Stimulated activated CD4-positive, alpha-beta T cell treated with anti-CD3 and anti-CD28 coated beads, Interleukin-2, amount 100 ng/mL, for 48 hours (primary cell): ENCODE measurements around the gene ASCC2.

ENCODE experiments used
- DNase-seq, 2 donors: peaks; one replicate each; pipeline ENCODE4 v3.0.0-alpha.2; 2020

Gene ASCC2

DNA sequence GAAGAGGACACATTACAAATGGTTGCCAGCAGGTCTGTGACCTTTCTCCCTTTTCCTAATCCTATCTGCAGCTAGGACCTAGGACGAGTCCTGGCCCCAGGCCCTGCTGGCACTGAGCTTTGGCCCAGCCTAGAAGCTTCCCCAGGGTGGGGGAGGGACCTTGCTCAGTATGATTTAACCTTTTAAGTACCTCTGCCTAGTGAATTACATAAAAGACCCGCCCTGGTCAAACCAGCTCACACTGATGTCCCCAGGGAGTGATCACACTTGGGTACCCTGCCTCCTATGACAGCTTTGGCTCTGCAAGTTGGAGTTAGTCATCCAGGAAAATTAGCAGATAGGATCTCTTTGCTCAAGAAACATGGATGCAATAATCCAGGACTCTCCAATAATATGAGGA lies 21.9 kb downstream of the ASCC2 start:
- DNase-seq: no peak

DNA sequence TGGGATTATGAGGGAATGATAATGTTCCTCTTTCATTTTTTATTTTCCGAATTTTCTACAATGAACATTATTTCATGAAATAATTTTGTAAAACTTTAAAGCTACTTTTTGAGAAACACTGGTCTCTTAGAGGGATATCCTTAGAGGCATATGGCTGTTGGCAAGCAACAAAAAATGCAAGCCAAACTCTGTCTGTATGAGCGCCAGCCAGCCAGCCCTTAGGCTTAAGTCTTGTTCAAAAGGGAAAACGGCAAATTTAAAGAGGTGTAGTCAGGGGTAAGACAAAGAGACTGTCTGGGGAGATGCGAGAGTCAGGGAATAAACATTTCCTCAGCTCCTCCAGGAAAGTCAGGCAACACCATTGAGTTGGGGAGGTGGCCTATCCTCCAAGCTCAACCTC lies 22.5 kb downstream of the ASCC2 start:
- DNase-seq: no peak

DNA sequence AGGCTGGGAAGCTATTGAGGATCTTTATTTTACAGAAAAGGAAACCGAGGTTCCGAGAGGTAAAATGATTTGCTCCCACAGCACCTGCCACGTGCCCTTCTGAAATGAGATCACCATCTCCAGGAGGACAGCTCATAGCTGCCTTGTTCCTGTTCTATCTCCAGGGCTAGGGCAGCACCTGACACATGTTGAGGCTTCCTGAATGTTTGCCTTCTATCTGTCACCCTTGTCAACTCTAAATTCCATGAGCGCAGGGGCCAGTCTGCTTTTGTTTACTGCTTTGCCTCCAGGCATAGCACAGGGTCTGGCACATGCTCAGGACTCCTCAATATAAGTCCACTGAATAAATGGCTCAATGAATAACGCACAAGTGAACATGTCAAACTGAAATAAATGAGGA lies 24.1 kb downstream of the ASCC2 start:
- no peak for DNase-seq

DNA sequence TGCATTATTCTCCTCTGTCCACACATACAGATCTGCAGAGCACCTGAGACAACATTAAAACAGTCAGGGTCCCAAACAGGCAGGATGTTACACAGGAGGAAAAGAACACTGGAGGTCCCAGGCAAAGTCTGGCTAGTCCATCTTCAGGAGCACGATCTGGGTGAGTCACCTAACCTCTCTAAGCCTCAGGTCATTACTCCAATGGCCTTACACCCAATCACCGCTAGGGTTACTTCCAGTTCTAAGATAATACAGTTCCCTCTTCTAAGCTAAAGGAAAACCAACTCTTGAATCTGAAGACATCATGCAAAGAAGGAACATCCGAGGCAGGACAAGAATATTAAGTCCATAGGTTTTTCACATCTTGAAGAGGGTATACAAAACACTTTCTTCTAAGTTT lies 24.5 kb downstream of the ASCC2 start:
- no peak for DNase-seq

DNA sequence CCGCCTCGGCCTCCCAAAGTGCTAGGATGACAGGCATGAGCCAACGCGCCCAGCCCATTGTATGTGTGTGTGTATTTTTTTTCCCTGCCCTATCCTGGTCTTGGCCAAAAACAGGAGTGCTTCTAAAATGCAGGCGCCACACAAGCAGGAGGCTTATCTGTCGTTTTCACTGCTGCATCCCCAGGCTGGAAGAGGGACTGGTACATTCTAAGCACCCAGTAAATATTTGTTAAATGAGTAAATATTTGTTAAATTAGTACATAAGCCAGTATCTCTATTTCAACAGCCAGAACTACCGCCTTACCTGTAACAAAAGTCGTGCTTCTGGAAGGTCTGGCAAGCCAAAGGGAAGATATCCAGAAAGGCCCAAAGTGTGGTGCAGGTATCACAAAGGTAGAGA lies 24.9 kb downstream of the ASCC2 start:
- DNase-seq: no peak

DNA sequence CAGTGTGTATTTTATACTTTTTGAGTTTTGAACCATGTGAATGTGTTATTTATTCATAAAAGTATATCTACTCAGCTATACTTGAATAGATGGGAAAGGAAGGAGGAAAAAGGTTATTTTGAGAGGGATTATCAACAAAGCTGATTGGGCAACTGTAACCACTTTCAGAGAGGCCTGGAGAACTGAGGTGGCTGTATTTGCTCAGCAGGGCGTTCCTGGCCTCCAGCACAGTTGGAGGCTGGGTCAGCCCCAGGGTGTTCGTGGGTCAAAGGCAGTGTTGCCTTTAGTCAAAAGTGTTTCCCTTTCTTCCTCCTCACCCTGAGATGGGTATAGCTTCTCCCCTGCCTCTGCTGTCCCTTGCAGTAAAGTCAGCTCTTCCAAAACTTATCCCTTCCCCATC lies 26.7 kb downstream of the ASCC2 start:
- DNase-seq: no peak

DNA sequence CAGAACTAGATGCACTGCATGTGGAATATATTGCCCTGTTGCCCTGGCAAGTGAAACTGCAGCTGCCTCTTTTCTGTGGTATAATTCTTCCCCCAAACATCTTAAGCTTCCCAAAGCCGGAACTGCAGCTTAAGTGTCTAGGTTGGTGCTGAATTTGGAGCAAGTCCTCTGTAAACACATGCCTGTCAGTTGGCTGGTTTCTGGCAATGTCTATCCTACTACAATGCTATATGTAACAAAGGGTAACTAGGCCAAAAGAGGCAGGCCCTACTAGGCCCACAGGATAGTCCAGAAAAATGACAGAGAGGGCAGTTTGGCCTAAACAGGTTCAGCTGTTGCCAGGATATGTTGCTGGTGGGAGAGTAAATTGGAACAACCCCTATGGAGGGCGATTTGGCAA lies 27.9 kb downstream of the ASCC2 start:
- no peak for DNase-seq

DNA sequence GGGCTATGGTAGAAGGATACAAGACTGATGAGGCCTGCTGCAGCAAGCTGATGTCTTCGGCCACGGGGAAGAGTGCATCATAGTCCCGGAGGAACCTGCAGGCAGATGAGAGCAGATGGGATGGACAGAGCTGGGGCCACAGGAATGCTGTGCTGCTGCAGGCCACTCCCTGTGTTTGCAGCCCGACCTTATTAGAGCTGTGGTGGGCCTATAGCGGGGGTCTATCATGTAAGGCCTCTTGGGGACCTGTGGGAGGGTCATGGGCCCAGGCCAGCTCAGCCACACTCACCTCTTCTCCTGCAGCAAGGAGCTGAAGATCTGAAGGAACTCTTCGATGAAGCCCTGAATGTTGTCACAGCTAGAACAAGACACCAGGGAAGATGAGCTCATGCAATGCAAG lies 31.9 kb downstream of the ASCC2 start:
- DNase-seq: no peak

DNA sequence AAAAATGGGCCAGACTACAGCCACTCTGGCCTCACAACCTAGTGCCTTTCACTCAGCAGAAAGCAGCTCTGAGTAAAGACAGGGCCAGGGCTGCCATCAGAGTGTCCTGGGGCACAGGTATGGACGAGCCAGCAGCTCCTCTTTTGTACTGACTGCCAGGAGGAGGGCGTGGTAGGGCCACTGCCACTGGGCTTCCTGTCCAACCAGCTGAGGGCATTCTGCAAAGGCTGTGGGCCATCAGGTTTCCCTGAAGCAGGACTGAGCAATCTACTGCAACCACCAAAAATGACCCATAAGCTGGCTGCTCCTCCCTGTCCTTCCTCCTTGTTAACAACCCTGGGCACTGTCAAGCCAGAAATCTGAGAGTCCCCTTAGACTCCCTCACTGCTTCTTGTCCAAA lies 33.1 kb downstream of the ASCC2 start:
- DNase-seq: no peak

DNA sequence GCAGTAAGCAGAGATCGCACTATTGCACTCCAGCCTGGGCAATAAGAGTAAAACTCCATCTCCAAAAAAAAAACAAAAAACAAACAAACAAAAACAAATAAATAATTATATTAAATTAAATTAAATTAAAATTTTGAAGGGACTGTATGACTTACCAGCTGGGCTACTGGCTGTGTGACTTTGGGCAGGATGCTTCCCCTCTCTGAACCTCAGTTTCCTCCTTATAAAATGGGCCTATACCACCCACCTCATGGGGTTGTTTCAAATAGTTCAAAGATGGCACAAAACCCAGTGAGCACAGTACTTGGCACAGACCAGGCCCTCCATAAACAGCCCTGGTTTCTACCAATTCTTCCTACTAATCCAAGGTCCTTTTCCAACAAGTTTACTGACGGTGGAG lies 34.9 kb downstream of the ASCC2 start:
- DNase-seq: no peak

DNA sequence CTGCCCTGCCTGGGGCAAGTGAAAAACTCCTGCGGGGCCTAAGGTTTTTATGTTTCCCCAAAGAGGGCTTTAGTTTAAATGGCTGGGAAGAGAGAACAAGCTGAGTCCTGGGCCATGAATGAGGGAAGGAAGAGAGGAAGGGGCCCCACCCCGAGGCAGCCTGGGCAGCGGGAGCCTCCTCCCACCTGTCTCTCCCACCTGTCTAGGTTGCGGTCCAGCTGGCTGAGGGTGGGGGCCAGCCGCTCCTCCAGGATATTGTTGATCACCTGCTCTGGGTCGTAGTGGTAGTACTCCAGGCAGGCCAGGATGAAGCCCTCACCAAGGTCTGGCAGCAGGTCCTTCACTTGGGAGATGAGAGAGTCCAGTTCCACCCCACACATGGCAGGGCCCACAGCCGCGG lies 36.3 kb downstream of the ASCC2 start:
- no peak for DNase-seq

DNA sequence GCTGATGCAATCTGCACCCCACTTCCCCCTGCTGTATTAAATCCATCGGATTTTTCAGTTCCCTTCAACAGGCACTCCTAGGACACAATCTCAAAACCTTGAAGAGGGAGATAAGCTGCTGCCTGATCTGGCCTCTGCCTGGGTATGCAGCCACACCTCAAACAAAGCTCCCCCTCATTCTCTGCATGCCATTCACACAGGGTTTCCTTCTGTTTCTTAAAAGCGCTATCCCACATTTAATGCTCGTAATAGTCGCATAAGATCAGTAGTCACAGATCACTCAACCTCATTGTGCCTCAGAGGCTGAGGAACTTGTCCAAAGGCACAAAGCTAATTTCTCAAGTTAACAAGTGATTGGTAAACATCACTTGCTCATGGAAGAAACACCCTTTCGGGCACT lies 36.9 kb downstream of the ASCC2 start:
- DNase-seq: no peak

DNA sequence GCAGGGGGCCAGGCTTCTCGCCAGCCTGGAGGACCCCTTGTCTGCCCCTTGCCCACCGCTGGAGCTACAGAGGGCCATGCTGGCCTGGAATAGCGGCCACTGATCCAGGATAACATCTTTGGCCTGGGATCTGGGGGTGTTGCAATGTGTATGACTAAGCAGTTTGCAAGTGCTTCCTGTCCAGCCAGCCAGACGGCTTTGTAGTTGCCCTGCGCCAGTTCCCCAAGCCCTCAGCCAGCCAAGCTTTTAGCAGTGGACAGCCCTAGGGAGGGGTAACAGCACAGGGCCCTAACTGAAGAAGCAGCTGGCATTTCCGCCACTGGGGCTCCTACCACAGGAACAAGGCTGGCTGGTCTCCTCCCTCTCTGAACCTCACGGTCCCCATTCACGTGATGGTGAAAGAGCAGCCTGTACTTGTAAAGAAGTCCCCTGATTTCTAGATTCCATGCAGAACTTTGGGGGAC lies 38.8 kb downstream of the ASCC2 start:
- no peak for DNase-seq

DNA sequence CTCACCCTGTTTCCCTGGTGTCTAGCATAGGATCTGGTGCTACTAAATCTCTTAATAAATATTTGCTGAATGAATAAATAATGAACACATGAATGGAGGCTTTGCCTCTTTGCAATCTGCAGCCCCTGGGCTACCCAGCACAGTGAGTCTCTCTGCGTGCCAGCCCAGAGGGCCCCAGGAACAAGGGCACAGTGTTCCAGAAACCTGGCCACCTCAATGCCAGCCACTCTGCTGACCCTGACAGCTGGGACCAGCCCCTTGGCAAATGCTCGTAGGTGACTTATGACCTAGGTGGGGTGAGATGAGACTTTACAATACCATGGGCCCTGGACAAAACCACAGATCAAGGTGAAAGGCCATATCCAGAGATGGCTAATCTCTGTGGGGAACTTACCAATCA lies 39.3 kb downstream of the ASCC2 start:
- no peak for DNase-seq

DNA sequence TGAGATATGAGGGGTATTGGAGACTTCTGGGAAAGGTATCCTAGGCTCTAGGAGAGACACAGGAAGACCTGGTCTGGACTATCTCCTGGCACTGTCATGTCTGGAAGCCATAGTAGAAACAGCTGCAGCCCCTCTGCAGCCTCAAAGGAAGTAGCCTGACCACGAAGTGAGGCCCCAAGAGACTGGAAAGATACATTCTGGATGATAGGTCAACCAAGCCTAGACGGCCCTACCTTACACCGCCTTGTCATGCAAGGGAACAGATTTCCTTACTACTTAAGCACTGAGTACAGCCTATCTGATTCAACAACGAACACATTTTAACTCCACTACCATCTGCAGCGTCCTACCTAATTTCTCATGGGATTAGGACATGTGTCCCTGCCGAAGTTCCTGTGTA lies 39.8 kb downstream of the ASCC2 start:
- DNase-seq: no peak

DNA sequence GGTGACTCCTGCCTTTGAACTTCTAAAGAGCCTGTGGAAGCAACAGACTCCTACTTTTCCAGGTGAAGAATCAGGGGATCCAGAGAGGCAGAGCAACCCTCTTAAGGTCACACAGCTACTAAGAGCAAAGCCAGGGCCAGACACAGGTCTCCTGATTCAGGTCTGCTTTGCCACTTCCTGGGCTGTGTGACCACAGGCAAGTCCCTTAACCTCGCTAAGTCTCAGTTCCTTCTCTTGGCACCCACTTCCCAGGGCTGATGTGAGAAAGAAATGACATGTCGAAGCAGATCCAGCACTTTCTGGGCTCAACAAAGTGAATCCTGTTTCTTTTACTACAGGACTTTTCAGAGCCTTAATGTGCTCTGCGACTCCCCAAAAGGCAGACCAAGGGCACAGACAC lies 40.7 kb downstream of the ASCC2 start:
- DNase-seq: no peak

DNA sequence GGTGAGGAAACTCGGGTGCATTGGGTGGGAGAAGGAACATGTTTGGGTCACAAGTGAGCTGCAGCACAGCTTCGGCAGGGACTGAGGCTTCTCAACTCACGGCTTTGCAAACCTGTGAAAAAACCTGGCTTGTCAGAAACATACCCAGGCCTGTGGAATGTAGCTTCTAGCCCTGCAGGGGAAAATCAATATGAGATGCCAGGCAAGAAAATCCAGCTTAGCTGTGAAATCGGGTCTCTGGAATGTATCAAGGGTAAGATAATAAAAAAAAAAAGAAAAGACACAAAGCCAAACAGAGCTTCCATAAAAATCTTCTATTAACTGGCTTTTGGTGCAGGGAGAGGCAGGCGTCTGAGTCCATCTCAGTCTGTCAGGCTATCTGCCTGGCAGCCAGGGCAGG lies 42.4 kb downstream of the ASCC2 start:
- no peak for DNase-seq

DNA sequence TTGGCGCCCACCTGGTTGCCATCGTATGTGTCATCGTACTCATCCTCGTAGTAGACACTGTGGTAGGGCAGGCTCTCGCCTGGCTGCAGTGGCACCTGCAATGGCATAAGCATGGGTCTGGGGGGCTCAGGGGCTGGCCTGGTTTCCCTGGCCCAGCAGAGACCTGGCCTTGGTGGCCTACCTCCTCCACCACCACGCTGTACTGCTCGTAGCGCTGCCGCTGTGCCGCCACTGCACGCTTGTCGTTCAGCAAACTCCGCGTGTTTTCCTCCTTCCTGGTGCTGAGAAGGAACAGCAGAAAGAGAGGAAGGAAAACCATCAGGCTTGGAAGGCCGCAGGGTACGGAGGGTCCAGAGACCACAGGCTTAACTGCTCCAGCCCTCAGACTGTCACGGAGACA lies 44.7 kb downstream of the ASCC2 start:
- DNase-seq: no peak

DNA sequence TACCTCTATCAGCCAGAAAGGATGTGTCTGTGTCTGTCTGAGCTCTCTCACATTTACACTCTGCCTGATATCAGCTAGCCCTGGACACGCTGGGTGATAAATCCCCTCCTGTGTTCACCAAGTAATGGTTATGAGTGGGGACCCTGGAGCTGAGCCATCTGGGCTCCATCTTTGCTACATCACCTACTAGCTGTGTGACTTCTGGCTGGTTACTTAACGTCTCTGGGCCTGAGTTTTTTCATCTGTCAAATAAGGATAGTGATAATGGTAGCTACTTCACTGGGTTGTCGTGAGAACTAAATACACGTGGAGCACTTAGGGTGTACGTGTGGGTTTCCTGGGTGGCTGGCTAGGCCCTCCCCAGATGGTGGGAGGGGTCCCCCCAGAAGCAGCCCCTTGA lies 48.0 kb downstream of the ASCC2 start:
- no peak for DNase-seq

DNA sequence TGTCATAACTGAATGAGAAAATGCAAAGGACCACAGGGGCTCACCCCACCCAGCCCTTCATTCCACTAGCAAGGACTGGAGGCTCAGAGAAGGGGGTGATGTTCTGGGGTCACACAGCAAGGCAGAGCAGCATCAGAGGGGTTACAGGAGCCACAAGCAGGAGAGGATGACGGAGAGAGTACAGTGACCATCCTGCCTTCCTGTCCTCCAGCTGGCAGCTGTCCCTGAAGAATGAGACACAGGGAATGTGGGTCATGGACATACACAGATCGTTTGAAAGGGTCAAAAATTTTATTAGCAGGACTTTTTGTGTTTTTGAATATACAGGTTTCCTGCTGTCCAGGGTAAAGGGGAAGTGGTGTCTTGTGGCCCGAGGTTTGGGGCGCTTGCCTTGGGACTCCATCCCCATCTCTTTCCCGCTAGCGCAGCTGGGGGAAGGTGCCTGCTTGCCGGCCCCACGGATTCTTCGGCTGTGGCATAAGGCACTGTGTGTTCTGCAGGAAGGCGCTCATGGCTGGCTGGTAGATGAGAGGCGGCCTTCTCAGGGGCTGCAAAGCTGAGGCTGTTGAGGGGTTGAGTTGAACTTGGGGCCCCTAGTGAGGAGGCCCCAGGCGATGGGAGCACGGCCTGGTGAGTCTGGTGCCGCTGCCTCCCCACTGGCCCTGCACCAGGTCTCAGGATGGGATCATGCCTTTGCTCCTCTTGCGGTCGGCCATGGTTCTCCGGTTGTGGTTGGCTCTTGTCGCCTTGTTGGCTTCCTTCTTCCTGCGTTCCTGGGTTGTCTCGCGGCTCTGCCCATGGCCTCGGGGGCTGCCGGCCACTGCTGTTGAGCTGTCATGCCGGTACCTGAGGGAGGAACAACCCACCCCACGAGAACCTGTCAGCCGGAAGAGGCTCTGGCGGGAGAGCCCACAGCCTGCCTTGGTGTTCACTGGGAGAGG lies 49.5 kb downstream of the ASCC2 start:
- no peak for DNase-seq

DNA sequence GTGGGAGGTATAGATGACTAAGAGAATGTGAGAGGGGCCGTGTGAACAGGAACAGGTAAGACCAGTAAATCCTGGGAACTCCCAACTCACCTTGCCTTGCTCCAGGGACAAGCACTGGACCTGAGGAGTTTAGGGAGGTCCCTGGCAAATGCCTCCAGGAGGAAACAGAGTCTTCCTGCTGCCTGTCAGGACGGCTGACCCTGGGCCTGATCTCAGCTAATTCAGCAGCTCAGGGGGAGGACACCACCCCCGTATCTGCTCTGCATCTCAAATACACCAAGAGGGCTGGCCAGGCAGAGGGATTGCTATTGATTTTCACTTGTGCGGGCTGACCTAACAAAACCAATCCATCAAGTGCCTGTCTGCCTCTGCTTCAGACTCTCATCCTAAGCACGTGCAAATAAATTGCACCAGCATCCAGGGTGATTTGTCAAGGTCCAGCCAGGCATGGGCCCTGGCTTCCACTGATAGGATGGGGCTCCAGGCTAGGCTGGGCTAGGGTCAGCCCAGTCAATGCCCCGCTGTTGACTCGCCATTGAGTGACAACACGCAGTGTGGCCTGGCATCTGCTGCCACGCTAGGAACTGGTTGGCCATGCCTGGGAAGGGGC lies 50.6 kb downstream of the ASCC2 start:
- no peak for DNase-seq

DNA sequence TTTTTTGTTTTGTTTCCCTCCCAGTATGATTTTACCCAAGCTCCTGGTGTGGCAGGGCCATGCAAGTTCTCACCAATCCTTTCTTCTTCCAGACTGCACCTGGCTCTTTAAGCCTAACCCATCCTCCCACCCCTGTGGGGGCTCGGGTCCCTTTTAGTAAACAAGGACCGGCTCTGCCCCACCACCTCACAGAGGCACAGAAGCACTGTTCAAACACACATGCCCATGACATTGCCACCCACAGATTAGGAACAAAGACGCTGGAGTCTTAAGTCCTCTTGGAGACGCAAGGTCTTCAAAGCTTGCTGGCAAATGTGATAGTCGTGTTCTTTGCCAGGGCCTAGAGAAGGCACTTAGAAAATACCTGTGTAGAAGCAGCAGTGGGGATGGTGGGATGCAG lies 52.0 kb downstream of the ASCC2 start:
- DNase-seq: no peak

DNA sequence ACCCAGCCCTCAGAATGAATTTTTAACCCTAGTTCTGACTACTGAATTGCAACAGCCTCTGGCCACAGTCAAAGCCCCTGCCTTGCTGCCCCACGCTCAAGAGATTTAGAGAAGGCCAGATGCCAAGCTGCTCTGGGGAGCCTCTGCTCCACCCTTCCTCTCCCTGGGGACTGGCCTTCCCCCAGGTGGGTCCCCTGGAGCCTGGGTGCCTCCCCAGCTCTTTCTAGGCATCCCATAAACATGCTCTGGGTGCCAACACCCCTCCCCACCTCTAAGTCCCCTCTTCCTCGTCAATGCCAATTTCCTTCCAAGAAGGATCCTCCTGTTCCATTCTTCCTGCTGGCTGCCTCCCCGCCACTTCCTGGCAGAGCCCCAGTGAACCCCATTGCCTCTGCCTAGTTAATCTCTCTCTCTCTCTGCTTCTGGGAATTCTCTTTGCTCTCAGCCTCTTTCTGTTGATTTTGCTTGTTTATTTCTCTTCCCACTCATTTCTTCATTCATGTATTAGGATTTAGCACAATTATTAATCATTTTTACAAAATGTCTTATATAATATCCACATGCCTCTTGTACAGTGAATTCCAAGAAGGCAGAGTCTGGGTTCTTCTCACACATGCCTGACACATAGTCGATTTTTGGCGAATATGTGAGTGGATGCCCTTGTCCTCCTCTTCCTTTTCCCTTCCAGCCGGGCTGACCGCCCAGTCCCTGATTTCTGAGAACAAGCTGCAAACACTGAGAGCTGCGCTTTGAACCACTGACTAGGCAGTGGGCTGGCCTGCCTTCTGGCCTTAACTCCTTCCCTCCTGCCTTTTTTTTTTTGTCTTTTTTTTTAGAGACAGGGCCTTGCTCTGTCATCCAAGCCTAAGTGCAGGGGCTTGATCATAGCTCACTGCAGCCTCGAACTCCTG lies 53.4 kb downstream of the ASCC2 start:
- DNase-seq: no peak
